IMR-90 (cell line): ENCODE results near the gene GOLT1A. TPM values are rescaled to one million over a fixed set of nuclear protein-coding genes. Genes with fewer than 3 reads are reported as not detected.

Source experiments
- ATAC-seq: fragments of 200-7000 bp; cut with Tn5 transposase; 2 replicates; pipeline ENCODE4 v1.9.1; 2020; ENCODE audit warnings: low read depth, mild to moderate bottlenecking, moderate library complexity
- BruUV-seq: library from RNA; stranded (reverse); fragments of 400-500 nt; replicated peaks from 2 replicates; lab custom pipeline; 2021; lab: Mats Ljungman, UMichigan
- CTCF ChIA-PET: fragments of 300-600 bp; formaldehyde crosslinking; extraction: SDS; loops from one replicate; lab custom pipeline; 2021; ENCODE audit warnings: antibody characterized with exemption; lab: Yijun Ruan, JAX
- POLR2A ChIA-PET: fragments of 300-600 bp; sonication (Branson Sonifier 250); formaldehyde crosslinking; loops from one replicate; lab custom pipeline; 2022; ENCODE audit warnings: antibody characterized with exemption; ENCODE audit not compliant: unreplicated experiment; lab: Charles Lee
- DNase-seq: peaks from one replicate; pipeline ENCODE4 v3.0.0; 2013
- H2AFZ ChIP-seq: replicated peaks from 2 replicates; pipeline ENCODE3; 2013; ENCODE audit warnings: low read length, mild to moderate bottlenecking; ENCODE audit not compliant: poor library complexity
- H2AK5ac ChIP-seq: 2 replicates; pipeline ENCODE4 v1.6.1; 2013; ENCODE audit warnings: low read depth, low read length, inconsistent platforms
- H2AK9ac ChIP-seq: replicated peaks from 2 replicates; pipeline ENCODE3; 2013; ENCODE audit warnings: mild to moderate bottlenecking, low read depth, low read length, moderate library complexity; ENCODE audit not compliant: poor library complexity
- H2BK120ac ChIP-seq: 2 replicates; pipeline ENCODE4 v1.6.1; 2013; ENCODE audit warnings: low read depth, low read length, inconsistent platforms
- H2BK15ac ChIP-seq: 3 replicates; pipeline ENCODE4 v1.6.1; 2013; ENCODE audit warnings: low read depth, low read length, inconsistent platforms
- H2BK20ac ChIP-seq: 2 replicates; pipeline ENCODE4 v1.6.1; 2013; ENCODE audit warnings: low read depth, mild to moderate bottlenecking, inconsistent platforms, low read length, moderate library complexity
- H2BK5ac ChIP-seq: 2 replicates; pipeline ENCODE4 v1.6.1; 2013; ENCODE audit warnings: mild to moderate bottlenecking, low read depth, low read length, inconsistent platforms; ENCODE audit not compliant: poor library complexity, severe bottlenecking
- H3K14ac ChIP-seq: replicated peaks from 2 replicates; pipeline ENCODE4 v1.6.1; 2013; ENCODE audit warnings: low read depth, low read length, inconsistent platforms
- H3K18ac ChIP-seq: 2 replicates; pipeline ENCODE4 v1.6.1; 2013; ENCODE audit warnings: low read depth, low read length, control low read depth
- H3K23ac ChIP-seq: 2 replicates; pipeline ENCODE4 v1.6.1; 2013; ENCODE audit warnings: low read depth, low read length, inconsistent platforms
- H3K27ac ChIP-seq: 2 replicates; pipeline ENCODE4 v1.5.1; 2013; ENCODE audit warnings: mild to moderate bottlenecking, control low read depth, low read length; ENCODE audit not compliant: insufficient read depth
- H3K27me3 ChIP-seq: 2 replicates; pipeline ENCODE4 v1.6.1; 2013; ENCODE audit warnings: low read length; ENCODE audit not compliant: control insufficient read depth, insufficient read depth
- H3K36me3 ChIP-seq: 2 replicates; pipeline ENCODE4 v1.6.1; 2013; ENCODE audit warnings: low read length, mixed read lengths; ENCODE audit not compliant: control insufficient read depth, insufficient read depth
- H3K4ac ChIP-seq: 2 replicates; pipeline ENCODE4 v1.6.1; 2013; ENCODE audit warnings: low read depth, low read length, inconsistent platforms
- H3K4me1 ChIP-seq: 2 replicates; pipeline ENCODE4 v1.6.1; 2013; ENCODE audit warnings: low read length, mixed read lengths; ENCODE audit not compliant: control insufficient read depth, insufficient read depth
- H3K4me2 ChIP-seq: 2 replicates; pipeline ENCODE4 v1.6.1; 2013; ENCODE audit warnings: low read depth, mild to moderate bottlenecking, control low read depth, low read length, moderate library complexity
- H3K4me3 ChIP-seq: 2 replicates; pipeline ENCODE4 v1.5.1; 2013; ENCODE audit warnings: low read depth, mild to moderate bottlenecking, control low read depth, low read length, moderate library complexity; ENCODE audit not compliant: insufficient read depth
- H3K56ac ChIP-seq: 2 replicates; pipeline ENCODE4 v1.6.1; 2013; ENCODE audit warnings: low read length, inconsistent platforms; ENCODE audit not compliant: insufficient read depth; ENCODE audit errors: extremely low read depth
- H3K79me1 ChIP-seq, 2 experiments: 2 replicates each; pipeline ENCODE4 v1.6.1; 2013; ENCODE audit warnings: low read length in 2 of 2, inconsistent platforms in 1 of 2, low read depth in 1 of 2
- H3K9ac ChIP-seq: 2 replicates; pipeline ENCODE4 v1.6.1; 2013; ENCODE audit warnings: low read depth, low read length, control low read depth
- H3K9me1 ChIP-seq: 2 replicates; pipeline ENCODE4 v1.6.1; 2013; ENCODE audit warnings: low read length, inconsistent platforms; ENCODE audit not compliant: insufficient read depth
- H3K9me3 ChIP-seq: 2 replicates; pipeline ENCODE4 v1.6.1; 2013; ENCODE audit warnings: low read length; ENCODE audit not compliant: control insufficient read depth, insufficient read depth
- H4K20me1 ChIP-seq: 2 replicates; pipeline ENCODE4 v1.6.1; 2013; ENCODE audit warnings: low read length, inconsistent platforms; ENCODE audit not compliant: insufficient read depth
- H4K5ac ChIP-seq: 2 replicates; pipeline ENCODE4 v1.6.1; 2013; ENCODE audit warnings: mild to moderate bottlenecking, low read depth, low read length, control low read depth
- H4K8ac ChIP-seq, 2 experiments: 2 replicates each; pipeline ENCODE4 v1.6.1; 2013; ENCODE audit warnings: low read depth in 2 of 2, low read length in 2 of 2, control low read depth in 1 of 2, inconsistent platforms in 1 of 2
- H4K91ac ChIP-seq: 2 replicates; pipeline ENCODE4 v1.6.1; 2013; ENCODE audit warnings: low read depth, low read length, inconsistent platforms; ENCODE audit not compliant: insufficient read depth
- CEBPB ChIP-seq: IDR thresholded peaks from 2 replicates; pipeline ENCODE4 v1.6.1; 2012; ENCODE audit warnings: low read depth, low read length, improper control_type of control experiment
- CHD1 ChIP-seq: IDR thresholded peaks from 2 replicates; pipeline ENCODE4 v1.6.1; 2012; ENCODE audit warnings: low read depth, low read length, improper control_type of control experiment
- CTCF ChIP-seq: conservative IDR thresholded peaks from 2 replicates; pipeline ENCODE4 v1.5.1; 2012; ENCODE audit warnings: mild to moderate bottlenecking, low read depth, low read length, improper control_type of control experiment
- ELK1 ChIP-seq: fragments of 150-350 bp; IDR thresholded peaks from 2 replicates; pipeline ENCODE4 v1.6.1; 2016; ENCODE audit warnings: low read depth, mild to moderate bottlenecking, low read length, moderate library complexity, borderline replicate concordance
- MAFK ChIP-seq: IDR thresholded peaks from 2 replicates; pipeline ENCODE4 v1.6.1; 2012; ENCODE audit warnings: low read depth, low read length, improper control_type of control experiment
- MAZ ChIP-seq: IDR thresholded peaks from 2 replicates; pipeline ENCODE4 v1.6.1; 2012; ENCODE audit warnings: low read depth, mild to moderate bottlenecking, low read length, improper control_type of control experiment, moderate library complexity, borderline replicate concordance
- MXI1 ChIP-seq: IDR thresholded peaks from 2 replicates; pipeline ENCODE4 v1.6.1; 2012; ENCODE audit warnings: low read depth, mild to moderate bottlenecking, low read length, moderate library complexity, borderline replicate concordance
- NFE2L2 ChIP-seq: fragments of 150-350 bp; IDR thresholded peaks from 2 replicates; pipeline ENCODE4 v1.6.1; 2016; ENCODE audit warnings: low read depth, mild to moderate bottlenecking, low read length
- RAD21 ChIP-seq: IDR thresholded peaks from 2 replicates; pipeline ENCODE4 v1.6.1; 2012; ENCODE audit warnings: low read length, improper control_type of control experiment
- USF2 ChIP-seq: fragments of 150-350 bp; IDR thresholded peaks from 2 replicates; pipeline ENCODE4 v1.6.1; 2017; ENCODE audit warnings: mild to moderate bottlenecking, antibody characterized with exemption, low read length, low read depth
- WGBS, 2 experiments: methylation state at CpG; one replicate each; pipeline versions ENCODE4 v1.1.5 to v1.1.7; 2013; ENCODE audit warnings: missing lambda C conversion rate in 2 of 2; ENCODE audit not compliant: insufficient read length in 1 of 2; ENCODE audit errors: extremely low coverage in 2 of 2; 5-methylcytosine and 5-hydroxymethylcytosine counted together
- dilution Hi-C: fragments of 300-500 bp; cut with HindIII; formaldehyde crosslinking; loops from one replicate; pipeline ENCODE4 v1.14.3; 2018; ENCODE audit warnings: low sequenced_read_pairs; ENCODE audit not compliant: unreplicated experiment
- in situ Hi-C: fragments of 300-500 bp; cut with MboI; formaldehyde crosslinking; loops from 3 replicates; pipeline ENCODE4 v1.14.3; 2019; ENCODE audit warnings: low sequenced_read_pairs, inconsistent platforms, mixed read lengths
- intact Hi-C: fragments of 100-400 bp; cut with micrococcal nuclease; formaldehyde crosslinking; loops from 2 replicates; pipeline ENCODE4 v1.10.0; 2022
- polyA plus RNA-seq, 3 experiments: library from polyadenylated mRNA; depleted of rRNA; stranded (reverse); fragments of >200 nt; gene quantifications; 2 replicates each; pipeline ENCODE4 v1.2.3, GENCODE V29; 2012; ENCODE audit warnings: low replicate concordance in 1 of 3
- total RNA-seq: library from RNA; depleted of rRNA; stranded (reverse); fragments of >200 nt; gene quantifications from 2 replicates; pipeline ENCODE4 v1.2.3, GENCODE V29; 2012

Gene GOLT1A
- total and polyA plus RNA-seq, 2 of the 4 experiments (the other 2 are of a cell fraction), result 0.32 TPM; not detected in 1

- no peak for TF ChIP-seq USF2
Observed at GRCh38 chr1:204202481-204202880, 11.3 kb downstream of the GOLT1A start (continued).

- no peak overlapping the region for H3K23ac ChIP-seq
- peak overlapping the region; percentile 57 for H2BK15ac ChIP-seq
- H3K18ac ChIP-seq, result no peak overlapping the region
- H2AK5ac ChIP-seq, result peak overlapping the region; percentile 91
- H4K8ac ChIP-seq, result peak overlapping the region; percentile 33 to 38; a peak in 2 of 4 replicates
- H4K91ac ChIP-seq, result peak overlapping the region; percentile 57; the same call in 1 of the 2 replicates
- no peak overlapping the region for H2BK5ac ChIP-seq
- in situ Hi-C loops (no loop called here), intact Hi-C loops (no loop called here), dilution Hi-C loops (no loop called here)
- H2BK20ac ChIP-seq, result peak overlapping the region; percentile 86
- peak overlapping the region; percentile 90 for H2BK120ac ChIP-seq
- peak overlapping the region; percentile 9; the same call in 1 of the 2 replicates for H3K14ac ChIP-seq
- POLR2A ChIA-PET, result interaction anchor here (0.6 kb wide), 1 partner anchor 192 kb away, joined by 3 read pairs; no protein-coding TSS in a partner anchor
- no peaks in the 10 kb centered on the region for H4K20me1 ChIP-seq
- no peak overlapping the region for H3K4me3 ChIP-seq
- 88% methylated on average over 5 of the region's 12 CpGs; no CpG with 5 or more reads in 1 of the 2 experiments for WGBS, 2 experiments
- CTCF ChIA-PET, result no interaction called here
- H3K9me3 ChIP-seq, result no peaks in the 10 kb centered on the region
- no peak overlapping the region for H3K9ac ChIP-seq
- H2AK9ac ChIP-seq, result peak overlapping the region; percentile 52
- DNase-seq, result no peak
- H3K36me3 ChIP-seq, result no peaks in the 10 kb centered on the region
- ATAC-seq, result no peak
- no peak overlapping the region; the same call in 1 of the 2 replicates for H4K5ac ChIP-seq
- peaks cover 32% of the 10 kb centered on the region for H3K9me1 ChIP-seq
- peak overlapping the region; percentile 62; the same call in 1 of the 2 replicates for H3K4ac ChIP-seq
- peaks cover 0 to 16% of the 10 kb centered on the region in 2 experiments; a peak in 1 of 4 replicates for H3K79me1 ChIP-seq
- H2AFZ ChIP-seq, result peak overlapping the region; percentile 25
- H3K4me1 ChIP-seq, result peaks cover 21% of the 10 kb centered on the region
- H3K27ac ChIP-seq, result no peak overlapping the region
- H3K27me3 ChIP-seq, result no peaks in the 10 kb centered on the region
- H3K4me2 ChIP-seq, result no peak overlapping the region
- no peak overlapping the region for H3K56ac ChIP-seq
- BruUV-seq, result no TSS peak
- TF ChIP-seq CEBPB, result no peak
- TF ChIP-seq CTCF, result no peak
- TF ChIP-seq MAZ, result no peak
- TF ChIP-seq NFE2L2, result no peak
- TF ChIP-seq MAFK, result no peak
- no peak for TF ChIP-seq CHD1
- no peak for TF ChIP-seq ELK1
- no peak for TF ChIP-seq MXI1
- no peak for TF ChIP-seq RAD21
- TF ChIP-seq USF2, result no peak
Observed at GRCh38 chr1:204201348-204202040, 12.3 kb downstream of the GOLT1A start.
